Adrenal gland (tissue), 12 donors: ENCODE data around the gene SLC15A4. TPM values are rescaled to one million over a fixed set of nuclear protein-coding genes. Genes with fewer than 3 reads are reported as not detected.

Experiments
- DNase-seq, 7 donors: peaks; one replicate each; pipeline ENCODE4 v3.0.0-alpha.2; 2019 to 2020
- H3K27ac ChIP-seq, 5 donors: fragments of 200-600 bp; sonication (generic) in 4 of 5; 1 replicate in 3 of 5; 2 replicates in 2 of 5; pipeline versions ENCODE4 v1.5.1 to v1.8.0; 2016 to 2020; ENCODE audit warnings: mild to moderate bottlenecking in 1 of 5
- H3K27me3 ChIP-seq: fragments of 200-600 bp; 2 replicates; pipeline ENCODE4 v1.8.0; 2021
- H3K36me3 ChIP-seq, 2 donors: fragments of 200-600 bp; replicated peaks in 1 of 2; 1 replicate in 1 of 2; 2 replicates in 1 of 2; pipeline versions ENCODE4 v1.5.1 to v1.8.0; 2018 to 2022
- H3K4me1 ChIP-seq, 2 donors: fragments of 200-600 bp; replicated peaks in 1 of 2; 1 replicate in 1 of 2; 2 replicates in 1 of 2; pipeline versions ENCODE4 v1.5.1 to v1.8.0; 2018 to 2021
- H3K4me3 ChIP-seq, 4 donors: fragments of 200-600 bp; sonication (generic) in 3 of 4; one replicate each; pipeline ENCODE4 v1.5.1; 2016 to 2018
- H3K9me3 ChIP-seq, 3 donors: fragments of 200-600 bp; sonication (generic) in 1 of 3; replicated peaks in 1 of 3; 1 replicate in 2 of 3; 2 replicates in 1 of 3; pipeline versions ENCODE4 v1.5.1 to v1.8.0; 2016 to 2021
- POLR2A ChIP-seq, 2 donors: fragments of 450-650 bp; IDR thresholded peaks; one replicate each; pipeline ENCODE4 v1.6.1; 2017; ENCODE audit warnings: antibody characterized with exemption in 2 of 2, mild to moderate bottlenecking in 2 of 2, moderate library complexity in 1 of 2
- WGBS, 4 donors: extraction: QIAGEN DNeasy Blood & Tissue Kit in 2 of 4; methylation state at CpG; one replicate each; pipeline versions ENCODE4 v1.1.5 to v1.1.7; 2013 to 2017; 5-methylcytosine and 5-hydroxymethylcytosine counted together
- intact Hi-C, 2 donors: fragments of 100-400 bp; cut with DNase I; formaldehyde crosslinking; loops; one replicate each; pipeline versions ENCODE4 v1.14.1 to v1.15.0; 2022 to 2023
- polyA plus RNA-seq, 3 donors: library from polyadenylated mRNA; stranded (reverse); fragments of 200-250 nt in 2 of 3; fragments of 350-450 nt in 1 of 3; fragmentation: Illumina TruSeq in 1 of 3; extraction: RNeasy Lipid Tissue Mini Kit (QIAGEN cat#74804) in 1 of 3; gene quantifications; one replicate each; pipeline ENCODE4 v1.2.3, GENCODE V29; 2013 to 2014
- total RNA-seq, 9 donors: library from RNA; depleted of rRNA in 4 of 9; stranded (reverse); fragments of >200 nt in 4 of 9; fragments of 120-200 nt in 1 of 9; fragmentation: NEBNext Ultra II Directional in 1 of 9; extraction: Animal tissue kit (Norgen Biotek cat#: 25700) in 1 of 9; gene quantifications; one replicate each; pipeline versions ENCODE4 v1.1.0 to v1.2.4, GENCODE V29; 2013 to 2023
- TF ChIP-seq, protein P1 (sequence below), 6 experiments: fragments of 450-650 bp in 4 of 6; fragments of 200-600 bp in 2 of 6; sonication (generic) in 1 of 6; IDR thresholded peaks; 1 replicate in 5 of 6; 2 replicates in 1 of 6; pipeline versions ENCODE4 v1.5.1 to v1.8.0; 2016 to 2021; ENCODE audit warnings: antibody characterized with exemption in 6 of 6, mild to moderate bottlenecking in 2 of 6, moderate library complexity in 1 of 6
- donor health status: healthy with polysubstance abuse.
- donor health status: Bipolar disorder and iron deficiency.
- donor health status: DM: yes; HTN: yes; CAD: no.
- donor health status: DM: no; HTN: no; CAD: no.
- donor health status: DM: no; HTN: no; CAD: no.
- donor health status: DM: yes; HTN: yes; CAD: no.

Gene SLC15A4
- total and polyA plus RNA-seq, 12 donors: 7.1 to 31.5 (median 16.5) TPM

- Histone ChIP-seq H3K4me1 (peaks cover 21 to 47% of the 10 kb centered on the region in 2 donors), H3K27me3 (no peaks in the 10 kb centered on the region), H3K36me3 (no peaks in the 10 kb centered on the region), H3K27ac (peak overlapping the region in 3 of 5 donors; percentile 60 to 76 (median 75)), H3K9me3 (no peaks in the 10 kb centered on the region), H3K4me3 (no peak overlapping the region)
- intact Hi-C loops: no loop called here
- 63 to 76% (median 68%) methylated on average over 13 of the region's 13 CpGs for WGBS, 4 donors
- no peak for TF ChIP-seq POLR2A (IDR thresholded peaks at IDR 0.05)
- TF ChIP-seq, protein P1, sequence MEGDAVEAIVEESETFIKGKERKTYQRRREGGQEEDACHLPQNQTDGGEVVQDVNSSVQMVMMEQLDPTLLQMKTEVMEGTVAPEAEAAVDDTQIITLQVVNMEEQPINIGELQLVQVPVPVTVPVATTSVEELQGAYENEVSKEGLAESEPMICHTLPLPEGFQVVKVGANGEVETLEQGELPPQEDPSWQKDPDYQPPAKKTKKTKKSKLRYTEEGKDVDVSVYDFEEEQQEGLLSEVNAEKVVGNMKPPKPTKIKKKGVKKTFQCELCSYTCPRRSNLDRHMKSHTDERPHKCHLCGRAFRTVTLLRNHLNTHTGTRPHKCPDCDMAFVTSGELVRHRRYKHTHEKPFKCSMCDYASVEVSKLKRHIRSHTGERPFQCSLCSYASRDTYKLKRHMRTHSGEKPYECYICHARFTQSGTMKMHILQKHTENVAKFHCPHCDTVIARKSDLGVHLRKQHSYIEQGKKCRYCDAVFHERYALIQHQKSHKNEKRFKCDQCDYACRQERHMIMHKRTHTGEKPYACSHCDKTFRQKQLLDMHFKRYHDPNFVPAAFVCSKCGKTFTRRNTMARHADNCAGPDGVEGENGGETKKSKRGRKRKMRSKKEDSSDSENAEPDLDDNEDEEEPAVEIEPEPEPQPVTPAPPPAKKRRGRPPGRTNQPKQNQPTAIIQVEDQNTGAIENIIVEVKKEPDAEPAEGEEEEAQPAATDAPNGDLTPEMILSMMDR (IDR thresholded peaks at IDR 0.05): no peak
- DNase-seq: no peak
These were observed 5.4 kb downstream of the SLC15A4 start for GRCh38 chr12:128818065-128819022.

DNA sequence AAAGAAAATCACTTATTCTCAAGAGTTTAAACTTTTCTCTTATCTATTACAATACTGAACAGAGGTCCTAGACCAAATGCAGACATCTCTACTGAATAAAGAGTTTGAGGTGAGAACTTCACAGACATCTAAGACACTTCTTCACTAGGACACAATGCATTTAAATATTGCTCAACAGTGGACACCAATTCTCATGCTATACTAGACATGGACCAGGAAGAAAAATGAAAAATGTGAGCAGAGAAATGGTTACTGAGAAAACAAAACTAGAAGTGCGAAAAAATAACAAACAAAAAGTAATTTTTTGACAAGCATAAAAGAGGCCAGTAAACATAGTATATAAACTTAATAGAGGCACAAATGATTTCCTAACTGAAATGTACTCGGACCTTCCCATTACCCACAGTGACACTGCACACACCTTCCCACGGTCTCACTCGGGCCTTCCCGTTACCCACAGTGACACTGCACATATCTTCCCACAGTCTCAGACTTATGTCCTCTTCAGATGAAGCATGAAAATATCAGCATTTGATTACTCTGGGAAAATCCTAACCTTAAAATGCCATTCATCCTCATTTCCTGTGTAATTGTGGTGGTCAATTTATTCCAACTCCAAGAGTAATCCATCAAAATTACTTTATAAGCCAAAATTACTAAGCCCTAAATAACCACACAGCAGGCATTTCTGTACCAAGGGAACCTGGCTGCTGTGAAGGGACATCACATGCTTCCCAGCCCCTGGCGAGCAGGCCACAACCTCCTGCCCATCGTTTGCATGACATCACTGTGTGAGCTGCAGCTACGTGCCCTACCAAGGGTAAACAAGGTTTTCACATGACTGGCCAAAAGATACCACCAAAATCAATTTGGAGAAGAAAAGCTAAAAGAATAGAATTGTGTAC lies 6.4 kb downstream of the SLC15A4 start:
- H3K36me3 ChIP-seq: no peaks in the 10 kb centered on the region
- no peak for TF ChIP-seq POLR2A (IDR thresholded peaks at IDR 0.05)
- TF ChIP-seq, protein P1 (IDR thresholded peaks at IDR 0.05): no peak
- H3K27me3 ChIP-seq: no peaks in the 10 kb centered on the region
- peak overlapping the region in 4 of 5 donors; percentile 6 to 76 (median 68) for H3K27ac ChIP-seq
- no peak overlapping the region for H3K4me3 ChIP-seq
- peak; percentile 59 to 87 (median 77) for DNase-seq
- intact Hi-C loops: no loop called here
- 53 to 59% (median 55%) methylated on average over 8 of the region's 8 CpGs for WGBS, 4 donors
- peaks cover 12 to 37% of the 10 kb centered on the region in 2 donors for H3K4me1 ChIP-seq
- H3K9me3 ChIP-seq: no peaks in the 10 kb centered on the region

- WGBS, 4 donors: 98 to 100% (median 100%) methylated on average over 4 of the region's 4 CpGs
- Histone ChIP-seq H3K27me3 (no peaks in the 10 kb centered on the region), H3K9me3 (no peaks in the 10 kb centered on the region), H3K36me3 (no peaks in the 10 kb centered on the region), H3K4me3 (no peak overlapping the region), H3K4me1 (peaks cover 12 to 31% of the 10 kb centered on the region in 2 donors), H3K27ac (no peak overlapping the region)
- no peak for DNase-seq
- intact Hi-C loops: no loop called here
- TF ChIP-seq POLR2A (IDR thresholded peaks at IDR 0.05): no peak
- TF ChIP-seq, protein P1 (IDR thresholded peaks at IDR 0.05): no peak
These were observed 7.2 kb downstream of the SLC15A4 start for GRCh38 chr12:128816643-128816920.
